Lung (tissue), 12 donors: ENCODE results near the gene TTC34. TPM values are rescaled to one million over a fixed set of nuclear protein-coding genes. Genes with fewer than 3 reads are reported as not detected.

Experiments used
- ATAC-seq: fragments of 200-7000 bp; cut with Tn5 transposase; one replicate; pipeline ENCODE4 v1.9.1; 2020; ENCODE audit warnings: moderate number of reproducible peaks; ENCODE audit not compliant: insufficient read depth, low FRiP score
- DNase-seq, 3 donors: peaks; one replicate each; pipeline ENCODE4 v3.0.0-alpha.2; 2013 to 2017
- H3K27ac ChIP-seq, 2 donors: one replicate each; pipeline ENCODE4 v1.5.1; 2013; ENCODE audit warnings: mild to moderate bottlenecking in 2 of 2, moderate library complexity in 2 of 2, control low read depth in 1 of 2, inconsistent platforms in 1 of 2, low read depth in 1 of 2, low read length in 1 of 2
- H3K27me3 ChIP-seq, 3 donors: one replicate each; pipeline ENCODE4 v1.5.1; 2013; ENCODE audit warnings: low read length in 2 of 3; ENCODE audit not compliant: control insufficient read depth in 3 of 3, insufficient read depth in 3 of 3
- H3K36me3 ChIP-seq, 4 donors: one replicate each; pipeline ENCODE4 v1.5.1; 2013; ENCODE audit warnings: low read length in 4 of 4, mild to moderate bottlenecking in 1 of 4, moderate library complexity in 1 of 4; ENCODE audit not compliant: control insufficient read depth in 4 of 4, insufficient read depth in 4 of 4
- H3K4me1 ChIP-seq, 5 donors: one replicate each; pipeline ENCODE4 v1.5.1; 2013; ENCODE audit warnings: low read length in 5 of 5, mild to moderate bottlenecking in 2 of 5, moderate library complexity in 1 of 5; ENCODE audit not compliant: control insufficient read depth in 5 of 5, insufficient read depth in 5 of 5
- H3K4me3 ChIP-seq: one replicate; pipeline ENCODE4 v1.5.1; 2013; ENCODE audit warnings: mild to moderate bottlenecking, control low read depth, moderate library complexity
- H3K9ac ChIP-seq, 2 donors: one replicate each; pipeline ENCODE4 v1.5.1; 2013; ENCODE audit warnings: low read length in 2 of 2, control low read depth in 1 of 2; ENCODE audit not compliant: insufficient read depth in 1 of 2
- H3K9me3 ChIP-seq, 4 donors: one replicate each; pipeline ENCODE4 v1.5.1; 2013; ENCODE audit warnings: low read length in 3 of 4, mild to moderate bottlenecking in 1 of 4, moderate library complexity in 1 of 4; ENCODE audit not compliant: control insufficient read depth in 4 of 4, insufficient read depth in 3 of 4
- CTCF ChIP-seq: IDR thresholded peaks from 2 replicates; pipeline ENCODE4 v1.5.1; 2012; ENCODE audit warnings: mild to moderate bottlenecking; ENCODE audit errors: control extremely low read depth, extremely low read depth
- WGBS, 2 donors: extraction: QIAGEN DNeasy Blood & Tissue Kit; methylation state at CpG; one replicate each; pipeline ENCODE4 v1.1.7; 2013; 5-methylcytosine and 5-hydroxymethylcytosine counted together
- polyA plus RNA-seq, 2 donors: library from polyadenylated mRNA; stranded (reverse); fragments of 200-250 nt; gene quantifications; one replicate each; pipeline ENCODE4 v1.2.1, GENCODE V29; 2013
- total RNA-seq, 2 donors: library from RNA; depleted of rRNA in 1 of 2; stranded (reverse); fragments of >200 nt in 1 of 2; gene quantifications; one replicate each; pipeline ENCODE4 v1.2.1, GENCODE V29; 2014 to 2021
- donor health status: control.
- donor health status: control.
- donor health status: Bipolar disorder and iron deficiency.
- donor health status: healthy.
- donor health status: DM: yes; HTN: yes; CAD: no.

The TTC34 gene
- total and polyA plus RNA-seq, 4 donors, result 0.30 to 3.3 (median 0.75) TPM

GRCh38 chr1:2795926-2796325 is 5.6 kb downstream of the TTC34 start:
- no peaks in the 10 kb centered on the region for H3K4me1 ChIP-seq
- no peak for DNase-seq
- H3K27me3 ChIP-seq, result peaks cover 7 to 14% (median 9%) of the 10 kb centered on the region in 3 donors
- no peaks in the 10 kb centered on the region for H3K36me3 ChIP-seq
- H3K9ac ChIP-seq, result no peak overlapping the region
- no peak overlapping the region for H3K4me3 ChIP-seq
- H3K9me3 ChIP-seq, result peaks cover 0 to 31% (median 13%) of the 10 kb centered on the region in 4 donors
- H3K27ac ChIP-seq, result no peak overlapping the region
- TF ChIP-seq CTCF, result no peak
- ATAC-seq, result no peak
- 78 to 88% methylated on average over 6 of the region's 6 CpGs for WGBS, 2 donors

GRCh38 chr1:2791027-2791760 is 10.3 kb downstream of the TTC34 start:
- 69 to 81% methylated on average over 18 of the region's 18 CpGs for WGBS, 2 donors
- ATAC-seq (no peak), DNase-seq (no peak)
- H3K27ac ChIP-seq, result no peak overlapping the region
- H3K9me3 ChIP-seq, result peaks cover 0 to 29% (median 13%) of the 10 kb centered on the region in 4 donors
- no peaks in the 10 kb centered on the region for H3K36me3 ChIP-seq
- H3K4me1 ChIP-seq, result no peaks in the 10 kb centered on the region
- no peak overlapping the region for H3K9ac ChIP-seq
- peaks cover 19 to 33% (median 32%) of the 10 kb centered on the region in 3 donors for H3K27me3 ChIP-seq
- TF ChIP-seq CTCF, result no peak
- no peak overlapping the region for H3K4me3 ChIP-seq

- no peak for ATAC-seq
- Histone ChIP-seq H3K4me3 (no peak overlapping the region), H3K36me3 (no peaks in the 10 kb centered on the region), H3K27me3 (peaks cover 19 to 34% (median 32%) of the 10 kb centered on the region in 3 donors), H3K9ac (no peak overlapping the region), H3K27ac (no peak overlapping the region), H3K4me1 (no peaks in the 10 kb centered on the region), H3K9me3 (peaks cover 0 to 21% (median 13%) of the 10 kb centered on the region in 4 donors)
- WGBS, 2 donors, result 17 to 22% methylated on average over 47 to 58 of the region's 58 CpGs
- TF ChIP-seq CTCF, result no peak
- DNase-seq, result no peak
Measured at GRCh38 chr1:2789986-2790581, 11.4 kb downstream of the TTC34 start.
